HepG2 (cell line): ENCODE data around the gene DPCD. TPM values are rescaled to one million over a fixed set of nuclear protein-coding genes. Genes with fewer than 3 reads are reported as not detected.

ENCODE experiments used
- ATAC-seq: fragments of 200-7000 bp; cut with Tn5 transposase; 3 replicates; pipeline ENCODE4 v1.9.1; 2020; ENCODE audit warnings: mild to moderate bottlenecking, moderate library complexity
- BruUV-seq: library from RNA; stranded (reverse); fragments of 400-500 nt; replicated peaks from 2 replicates; lab custom pipeline; 2021; lab: Mats Ljungman, UMichigan
- CTCF ChIA-PET: fragments of 300-600 bp; formaldehyde crosslinking; extraction: SDS; loops from one replicate; lab custom pipeline; 2021; ENCODE audit warnings: low total read pairs, inconsistent platforms, low intra/inter-chr PET ratio; lab: Yijun Ruan, JAX
- POLR2A ChIA-PET: fragments of 350-600 bp; sonication (Branson Sonifier 250); formaldehyde crosslinking; loops from one replicate; lab custom pipeline; 2020; ENCODE audit warnings: antibody characterized with exemption, inconsistent platforms; lab: Yijun Ruan, JAX
- DNase-seq: peaks from one replicate; pipeline ENCODE4 v3.0.0-alpha.2; 2015; ENCODE audit warnings: low spot score
- FAIRE-seq: peaks from 3 replicates; lab custom pipeline; 2011; peaks lifted over from hg19 to GRCh38; lab: Jason Lieb, UNC
- H2AFZ ChIP-seq: one replicate; pipeline ENCODE4 v1.6.1; 2011; ENCODE audit warnings: low read length, inconsistent platforms
- H3K27ac ChIP-seq: fragments of 300-600 bp; 3 replicates; pipeline ENCODE4 v1.8.0; 2011; ENCODE audit warnings: mixed run types, mild to moderate bottlenecking, mixed read lengths, low read length, inconsistent platforms; ENCODE audit not compliant: insufficient read depth; ENCODE audit errors: extremely low read length
- H3K27me3 ChIP-seq, 2 experiments: fragments of 200-600 bp in 1 of 2; 2 replicates in 1 of 2; 3 replicates in 1 of 2; pipeline versions ENCODE4 v1.6.0 to v1.8.0; 2011; ENCODE audit warnings: low read length in 2 of 2, mild to moderate bottlenecking in 2 of 2, moderate library complexity in 2 of 2, inconsistent platforms in 1 of 2; ENCODE audit not compliant: insufficient read depth in 2 of 2, control insufficient read depth in 1 of 2
- H3K36me3 ChIP-seq, 2 experiments: fragments of 200-600 bp in 1 of 2; replicated peaks in 1 of 2; 2 replicates in 1 of 2; 3 replicates in 1 of 2; pipeline versions ENCODE4 v1.5.1 to v1.8.0; 2011; ENCODE audit warnings: low read length in 2 of 2, inconsistent platforms in 1 of 2; ENCODE audit not compliant: insufficient read depth in 2 of 2, control insufficient read depth in 1 of 2
- H3K4me1 ChIP-seq: 2 replicates; pipeline ENCODE4 v1.5.1; 2012; ENCODE audit warnings: low read length, inconsistent platforms; ENCODE audit not compliant: insufficient read depth
- H3K4me2 ChIP-seq: 2 replicates; pipeline ENCODE4 v1.6.0; 2011; ENCODE audit warnings: low read depth, low read length, inconsistent platforms
- H3K4me3 ChIP-seq, 3 experiments: fragments of 200-600 bp in 1 of 3; sonication (generic), shearing (Covaris generic) in 1 of 3; replicated peaks in 1 of 3; 2 replicates each; pipeline ENCODE4 v1.5.1; 2011 to 2016; ENCODE audit warnings: low read length in 3 of 3, inconsistent platforms in 2 of 3, low read depth in 2 of 3, mild to moderate bottlenecking in 2 of 3, control low read depth in 1 of 3, mixed read lengths in 1 of 3; ENCODE audit not compliant: insufficient read depth in 1 of 3
- H3K79me2 ChIP-seq: one replicate; pipeline ENCODE4 v1.6.1; 2011; ENCODE audit warnings: low read length, inconsistent platforms; ENCODE audit not compliant: insufficient read depth
- H3K9ac ChIP-seq: 2 replicates; pipeline ENCODE4 v1.6.0; 2011; ENCODE audit warnings: mild to moderate bottlenecking, low read depth, low read length, inconsistent platforms; ENCODE audit not compliant: insufficient read depth
- H3K9me3 ChIP-seq: 2 replicates; pipeline ENCODE4 v1.5.1; 2012; ENCODE audit warnings: mild to moderate bottlenecking, low read length
- H4K20me1 ChIP-seq: 2 replicates; pipeline ENCODE4 v1.6.0; 2011; ENCODE audit warnings: inconsistent platforms, mild to moderate bottlenecking, low read length, moderate library complexity; ENCODE audit not compliant: insufficient read depth
- HBP1 ChIP-seq: IDR thresholded peaks from 2 replicates; pipeline ENCODE4 v1.6.1; 2016; ENCODE audit warnings: low read depth, control low read depth
- POGZ ChIP-seq: sonication (generic); formaldehyde crosslinking; IDR thresholded peaks from 2 replicates; pipeline ENCODE4 v1.4.0; 2020; ENCODE audit warnings: mild to moderate bottlenecking, missing genetic modification reagents
- RARA ChIP-seq: IDR thresholded peaks from 2 replicates; pipeline ENCODE4 v1.6.1; 2016; ENCODE audit warnings: missing genetic modification reagents, missing compliant biosample characterization
- SP140L ChIP-seq: sonication (generic); formaldehyde crosslinking; IDR thresholded peaks from 2 replicates; pipeline ENCODE4 v1.4.0; 2020; ENCODE audit warnings: missing genetic modification reagents, borderline replicate concordance
- THAP9 ChIP-seq: sonication (generic); formaldehyde crosslinking; IDR thresholded peaks from 2 replicates; pipeline ENCODE4; 2020; ENCODE audit warnings: missing genetic modification reagents, mild to moderate bottlenecking, borderline replicate concordance
- ZNF124 ChIP-seq: sonication (generic); formaldehyde crosslinking; IDR thresholded peaks from 2 replicates; pipeline ENCODE4 v1.4.0; 2020; ENCODE audit warnings: missing genetic modification reagents
- ZNF256 ChIP-seq: sonication (generic); formaldehyde crosslinking; conservative IDR thresholded peaks from 2 replicates; pipeline ENCODE4 v1.4.0; 2020; ENCODE audit warnings: missing genetic modification reagents
- ZNF382 ChIP-seq: sonication (generic); formaldehyde crosslinking; IDR thresholded peaks from 2 replicates; pipeline ENCODE4 v1.5.0; 2020; ENCODE audit warnings: missing genetic modification reagents, mild to moderate bottlenecking, borderline replicate concordance
- ZNF563 ChIP-seq: sonication (generic); formaldehyde crosslinking; IDR thresholded peaks from 2 replicates; pipeline ENCODE4 v1.8.0; 2022; ENCODE audit warnings: mild to moderate bottlenecking, moderate library complexity, missing genetic modification reagents
- WGBS: methylation state at CpG from one replicate; pipeline ENCODE4 v1.1.6; 2017; ENCODE audit warnings: low lambda C conversion rate; 5-methylcytosine and 5-hydroxymethylcytosine counted together
- in situ Hi-C: cut with HindIII; loops from 2 replicates; pipeline ENCODE4 v1.10.0; 2017; ENCODE audit warnings: low pct_unique_long_range_greater_than_20kb; ENCODE audit not compliant: extremely low pct_ligation_motif_present
- intact Hi-C: fragments of 100-400 bp; cut with micrococcal nuclease; formaldehyde crosslinking; loops from one replicate; pipeline ENCODE4 v1.10.0; 2022; ENCODE audit not compliant: unreplicated experiment
- polyA plus RNA-seq, 8 experiments: library from polyadenylated mRNA; depleted of rRNA in 3 of 8; stranded (reverse) in 7 of 8; unstranded in 1 of 8; fragments of >200 nt; fragmentation: Illumina TruSeq in 4 of 8; extraction: Trizol in 4 of 8; gene quantifications; 2 replicates each; pipeline versions ENCODE4 v1.2.1 to v1.2.3, GENCODE V29; 2011 to 2016; ENCODE audit warnings: low read depth in 4 of 8, missing spikeins in 1 of 8, mixed read lengths in 1 of 8; ENCODE audit not compliant: insufficient read depth in 1 of 8
- total RNA-seq, 5 experiments: library from RNA; depleted of rRNA; stranded (reverse); fragments of >200 nt; fragmentation: Illumina TruSeq; extraction: Trizol; gene quantifications; 2 replicates each; pipeline ENCODE4 v1.2.3, GENCODE V29; 2016; ENCODE audit warnings: low read depth in 1 of 5

The DPCD gene
- total and polyA plus RNA-seq, 2 of the 13 experiments (the other 11 are each of a cell fraction or from before 2014, with no cell fraction given) = 25.2 to 27.0 TPM

- in situ Hi-C loops = no loop called here
- WGBS = 95% methylated on average over 6 of the region's 8 CpGs
- Histone ChIP-seq H3K9me3 (no peaks in the 10 kb centered on the region), H2AFZ (no peak overlapping the region), H3K4me2 (no peak overlapping the region), H3K4me3 (no peak overlapping the region), H3K9ac (no peak overlapping the region), H4K20me1 (no peaks in the 10 kb centered on the region)
- ATAC-seq (no peak), FAIRE-seq (no peak), DNase-seq (no peak)
- CTCF ChIA-PET = no interaction called here
- intact Hi-C loops = no loop called here
- POLR2A ChIA-PET = no interaction called here
- TF ChIP-seq ZNF382 (no peak), HBP1 (CRISPR knock-in tag) (no peak), ZNF124 (CRISPR knock-in tag) (no peak), POGZ (CRISPR knock-in tag) (no peak), ZNF256 (CRISPR knock-in tag) (no peak), RARA (CRISPR knock-in tag) (no peak), THAP9 (no peak), ZNF563 (no peak), SP140L (CRISPR knock-in tag) (no peak)
- TF ChIP-seq, all 625 proteins: peak for 0
- BruUV-seq = no TSS peak
- Histone ChIP-seq H3K36me3 (peaks cover 2 to 30% of the 10 kb centered on the region in 2 experiments; a peak in 3 of 5 replicates), H3K27me3 (no peaks in the 10 kb centered on the region), H3K79me2 (no peaks in the 10 kb centered on the region), H3K4me1 (no peaks in the 10 kb centered on the region), H3K27ac (no peak overlapping the region)
These were observed 65.4 kb downstream of the DPCD start for GRCh38 chr10:101653536-101653935.
